ENCODE measurements around the gene TGIF1. TPM values are rescaled to one million over a fixed set of nuclear protein-coding genes. Genes with fewer than 3 reads are reported as not detected.

TGIF1 gene
- total RNA-seq, 1 experiment from 2014 or later = 279 TPM

DNA sequence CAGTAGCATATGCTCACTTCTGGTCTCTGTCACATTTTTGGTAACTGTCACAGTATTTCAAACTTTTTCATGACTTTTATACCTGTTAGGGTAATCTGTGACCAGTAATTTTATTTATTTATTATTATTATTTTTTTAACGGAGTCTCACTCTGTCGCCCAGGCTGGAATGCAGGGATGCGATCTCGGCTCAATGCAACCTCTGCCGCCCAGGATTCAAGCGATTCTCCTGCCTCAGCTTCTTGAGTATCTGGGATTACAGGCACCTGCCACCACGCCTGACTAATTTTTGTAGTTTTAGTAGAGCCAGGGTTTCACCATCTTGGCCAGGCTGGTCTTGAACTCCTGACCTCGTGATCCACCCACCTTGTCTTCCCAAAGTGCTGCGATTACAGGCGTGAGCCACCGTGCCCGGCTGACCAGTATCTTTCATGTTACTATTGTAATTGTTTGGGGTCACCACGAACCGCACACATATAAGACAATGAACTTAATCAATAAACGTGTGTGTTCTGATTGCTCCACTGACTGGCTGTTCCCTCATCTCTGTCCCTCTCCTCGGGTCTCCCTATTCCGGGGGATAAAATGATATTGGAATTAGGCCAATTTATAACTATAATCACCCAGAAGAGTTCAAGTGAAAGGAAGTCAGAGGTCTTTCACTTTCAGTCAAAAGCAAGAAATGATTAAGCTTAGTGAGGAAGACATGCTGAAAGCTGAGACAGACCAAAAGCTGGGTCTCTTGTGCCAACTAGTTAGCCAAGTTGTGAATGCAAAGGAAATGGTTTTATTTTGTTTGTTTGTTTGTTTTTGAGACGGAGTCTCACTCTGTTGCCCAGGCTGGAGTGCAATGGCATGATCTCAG is 22.9 kb downstream of the TGIF1 start:
- no peak for DNase-seq (ENCODE audit: low spot score)
- in situ Hi-C loops (cut with HindIII; ENCODE audit: low sequenced_read_pairs) = no loop called here

GRCh38 chr18:3478262-3478978 is 28.4 kb downstream of the TGIF1 start:
- peak; percentile 96 for DNase-seq (ENCODE audit: low spot score)
- in situ Hi-C loops (cut with HindIII; ENCODE audit: low sequenced_read_pairs) = no loop called here

GRCh38 chr18:3479978-3480509 is 30.1 kb downstream of the TGIF1 start:
- in situ Hi-C loops (cut with HindIII; ENCODE audit: low sequenced_read_pairs) = no loop called here
- DNase-seq (ENCODE audit: low spot score) = no peak

- in situ Hi-C loops (cut with HindIII; ENCODE audit: low sequenced_read_pairs) = no loop called here
- no peak for DNase-seq (ENCODE audit: low spot score)
Measured at GRCh38 chr18:3480827-3481573, 31.0 kb downstream of the TGIF1 start.

GRCh38 chr18:3481696-3482210 is 31.8 kb downstream of the TGIF1 start:
- DNase-seq (ENCODE audit: low spot score) = no peak
- in situ Hi-C loops (cut with HindIII; ENCODE audit: low sequenced_read_pairs) = no loop called here

DNA sequence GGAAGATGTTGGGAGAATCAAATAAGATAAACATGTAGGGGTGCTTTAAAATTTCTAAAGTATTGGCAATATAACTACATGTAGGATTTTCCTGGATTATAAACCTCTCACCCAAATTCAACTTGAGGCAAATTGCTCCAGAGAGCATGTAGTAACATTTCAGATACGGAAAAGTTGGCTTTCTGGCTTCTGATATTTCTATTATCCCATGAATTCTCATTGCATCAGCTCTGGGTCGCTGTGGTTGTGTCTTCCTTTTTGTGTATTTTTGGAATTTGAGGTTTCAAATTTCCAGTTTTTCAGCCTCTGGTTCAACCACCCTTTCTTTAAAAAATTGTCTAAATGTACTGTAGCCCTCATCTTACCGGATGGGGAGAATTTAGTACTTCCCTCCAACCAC is 32.3 kb downstream of the TGIF1 start:
- in situ Hi-C loops (cut with HindIII; ENCODE audit: low sequenced_read_pairs) = no loop called here
- DNase-seq (ENCODE audit: low spot score) = no peak

DNA sequence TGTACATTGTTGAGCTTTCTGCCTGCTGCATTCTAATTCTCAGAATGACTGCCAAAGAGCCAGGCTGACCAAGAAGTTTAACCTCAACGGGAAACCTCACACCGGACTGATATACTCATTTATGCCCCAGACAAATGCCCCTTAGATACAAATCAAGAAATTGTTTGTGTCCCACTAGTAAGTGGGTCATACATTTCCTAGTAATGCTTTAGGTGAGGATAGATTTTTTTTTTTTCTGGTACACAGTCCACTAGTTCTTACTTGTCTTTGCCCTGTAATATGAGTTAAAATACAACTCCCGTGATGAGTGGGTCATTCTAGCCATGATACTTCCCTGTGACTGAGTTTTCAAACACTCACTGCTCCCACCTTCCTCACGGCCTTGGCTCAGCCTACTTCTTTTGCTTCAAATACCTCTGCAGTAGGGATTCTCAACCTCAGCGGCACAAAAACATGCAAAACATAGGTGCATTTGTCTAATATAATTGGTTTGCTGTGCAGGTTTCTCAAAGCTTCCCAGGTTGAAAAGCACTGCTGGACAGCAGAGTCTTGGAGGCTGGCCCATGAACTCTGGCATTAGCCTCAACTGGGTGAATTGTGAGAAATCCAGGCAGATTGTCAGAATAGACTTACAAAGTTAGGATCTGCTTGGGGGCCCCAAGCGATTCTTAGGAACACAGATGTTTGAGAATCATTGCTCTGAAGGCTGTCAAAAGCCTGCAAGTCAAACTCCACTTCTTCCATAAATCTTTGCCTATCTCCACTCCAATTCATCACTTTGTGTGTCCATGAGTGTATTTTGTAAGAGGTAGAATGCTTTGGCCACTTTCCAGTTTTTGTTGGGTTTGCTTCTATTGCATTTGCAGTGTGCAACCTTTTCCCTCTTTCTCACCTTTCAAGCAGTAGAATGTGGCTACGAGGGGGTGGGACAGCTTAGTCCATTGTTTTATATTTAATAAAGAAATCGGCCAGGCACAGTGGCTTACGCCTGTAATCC is 35.5 kb downstream of the TGIF1 start:
- in situ Hi-C loops (cut with HindIII; ENCODE audit: low sequenced_read_pairs) = no loop called here
- DNase-seq (ENCODE audit: low spot score) = no peak

DNA sequence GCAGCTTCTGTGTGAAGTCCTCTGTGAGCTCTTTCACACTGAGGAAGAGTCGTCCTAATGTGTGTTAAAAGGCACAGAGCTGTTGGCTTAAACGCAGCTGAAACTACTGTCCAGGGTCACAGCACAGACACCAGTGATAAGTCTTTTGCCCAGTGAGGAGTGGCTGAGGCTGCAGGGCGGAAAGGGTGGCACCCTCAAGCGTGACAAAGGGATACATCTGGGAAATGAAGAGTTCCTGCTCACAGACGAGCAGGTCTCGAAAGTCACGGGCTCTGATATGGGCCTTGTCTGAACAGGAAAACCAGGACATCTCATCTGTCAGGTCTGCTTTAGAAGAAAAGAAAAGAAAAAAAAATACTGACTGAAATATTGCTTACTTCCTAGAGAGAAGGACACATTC is 36.5 kb downstream of the TGIF1 start:
- no peak for DNase-seq (ENCODE audit: low spot score)
- in situ Hi-C loops (cut with HindIII; ENCODE audit: low sequenced_read_pairs) = no loop called here

DNA sequence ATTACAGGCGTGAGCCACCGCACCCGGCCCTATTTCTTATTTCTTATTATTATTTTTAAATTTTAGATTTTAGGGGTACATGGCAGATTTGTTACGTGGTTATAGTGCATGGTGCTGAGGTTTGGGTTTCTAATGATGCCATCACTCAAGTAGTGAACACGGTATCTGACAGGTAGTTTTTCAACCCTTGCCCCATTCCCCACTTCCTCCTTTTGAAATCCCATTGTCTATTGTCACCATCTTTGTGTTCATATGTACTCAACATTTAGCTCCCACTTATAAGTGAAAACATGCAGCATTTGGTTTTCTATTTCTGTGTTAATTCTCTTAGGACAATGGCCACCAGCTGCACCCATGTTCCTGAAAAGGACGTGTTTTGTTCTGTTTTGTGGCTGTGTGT is 39.5 kb downstream of the TGIF1 start:
- no peak for DNase-seq (ENCODE audit: low spot score)
- in situ Hi-C loops (cut with HindIII; ENCODE audit: low sequenced_read_pairs) = no loop called here

DNA sequence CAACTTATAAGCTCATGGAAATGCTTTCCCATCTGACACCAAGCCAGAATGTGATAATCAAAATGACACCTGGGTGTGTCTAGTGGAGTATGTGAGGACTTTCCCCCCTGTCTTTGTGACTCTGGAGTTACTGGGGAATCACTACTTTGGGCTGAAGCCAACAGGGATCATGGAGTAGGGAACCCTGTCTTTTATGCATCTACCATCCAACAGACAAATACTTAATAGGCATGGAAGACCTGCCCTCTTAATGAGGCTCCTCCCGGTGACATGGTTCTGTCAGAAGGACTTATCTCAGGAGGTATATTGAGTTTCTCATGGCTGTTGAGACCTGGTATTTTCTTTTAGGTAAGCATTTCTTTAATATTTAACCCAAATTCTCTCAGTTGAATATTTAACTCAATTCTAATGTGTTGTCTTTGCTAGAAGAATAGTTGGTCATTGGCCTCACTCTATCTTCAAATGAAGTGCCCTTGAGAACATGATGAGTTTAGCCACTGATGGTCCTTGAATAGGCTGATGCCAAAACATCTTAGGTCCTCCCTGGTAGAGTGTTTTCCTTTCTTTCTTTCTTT is 42.1 kb downstream of the TGIF1 start:
- in situ Hi-C loops (cut with HindIII; ENCODE audit: low sequenced_read_pairs) = loop anchor here (10.0 kb wide), 1 partner anchor 93 kb away; no protein-coding TSS in a partner anchor
- no peak for DNase-seq (ENCODE audit: low spot score)

DNA sequence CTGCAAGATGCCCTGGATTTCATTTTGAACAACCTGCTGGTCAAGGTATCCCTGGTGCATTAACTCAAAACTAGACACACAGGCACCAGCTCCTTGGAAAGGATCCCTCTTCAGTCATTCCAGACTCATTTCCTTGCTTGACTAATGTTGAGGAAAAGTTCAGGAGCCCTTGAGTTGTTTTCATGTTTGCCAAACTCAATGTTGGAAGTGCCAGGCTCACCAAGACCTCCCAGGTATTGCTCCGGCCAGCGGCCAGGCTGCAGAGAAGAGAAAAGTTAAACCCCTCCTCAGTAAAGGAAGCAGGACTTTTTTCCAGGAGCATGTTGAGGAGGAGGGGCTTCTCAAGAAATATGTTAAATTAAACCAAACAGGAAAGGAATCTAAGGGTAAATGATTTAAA is 42.7 kb downstream of the TGIF1 start:
- in situ Hi-C loops (cut with HindIII; ENCODE audit: low sequenced_read_pairs) = loop anchor here (10.0 kb wide), 1 partner anchor 92 kb away; no protein-coding TSS in a partner anchor
- DNase-seq (ENCODE audit: low spot score) = no peak

- no peak for DNase-seq (ENCODE audit: low spot score)
- in situ Hi-C loops (cut with HindIII; ENCODE audit: low sequenced_read_pairs) = loop anchor here (10.0 kb wide), 1 partner anchor 91 kb away; no protein-coding TSS in a partner anchor
Measured at GRCh38 chr18:3493501-3494244, 43.7 kb downstream of the TGIF1 start.

- DNase-seq (ENCODE audit: low spot score) = no peak
- in situ Hi-C loops (cut with HindIII; ENCODE audit: low sequenced_read_pairs) = loop anchor here (10.0 kb wide), 1 partner anchor 91 kb away; no protein-coding TSS in a partner anchor
Measured at GRCh38 chr18:3494245-3494526, 44.2 kb downstream of the TGIF1 start.

- in situ Hi-C loops (cut with HindIII; ENCODE audit: low sequenced_read_pairs) = loop anchor here (10.0 kb wide), 1 partner anchor 90 kb away; no protein-coding TSS in a partner anchor
- no peak for DNase-seq (ENCODE audit: low spot score)
Measured at GRCh38 chr18:3494569-3494968, 44.6 kb downstream of the TGIF1 start.

DNA sequence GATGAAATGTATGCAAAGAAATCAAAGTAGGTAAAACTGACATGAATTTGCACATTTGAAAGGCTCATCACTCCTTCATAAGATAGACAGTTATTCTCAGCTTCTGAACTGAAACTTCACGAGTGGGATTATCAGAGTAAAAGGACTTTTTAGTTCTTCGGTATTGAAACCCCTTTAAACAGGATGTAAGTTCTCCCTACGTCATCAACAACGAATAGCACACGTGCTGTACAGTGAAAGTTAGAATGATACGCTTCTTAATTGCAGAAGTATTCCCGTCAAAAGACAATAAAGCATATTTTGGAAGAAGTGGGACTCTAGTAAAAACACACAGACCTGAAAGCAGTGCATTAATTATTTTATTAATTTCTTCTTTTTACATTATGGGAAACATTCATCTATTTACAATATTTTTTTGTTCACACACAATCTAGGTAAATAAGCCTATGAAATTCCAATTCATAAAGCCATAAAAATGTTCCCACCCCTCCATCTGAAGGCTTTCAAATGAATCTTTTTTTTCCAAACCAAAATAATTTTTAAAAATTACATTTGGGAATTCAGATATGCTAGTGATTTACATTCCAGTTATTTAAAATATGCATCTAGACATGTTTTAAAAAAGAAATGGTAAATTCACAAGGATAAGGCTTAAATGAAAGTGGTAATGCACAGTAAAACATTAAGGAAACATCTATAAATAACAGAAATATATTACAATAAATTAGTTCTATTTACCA is 45.9 kb downstream of the TGIF1 start:
- in situ Hi-C loops (cut with HindIII; ENCODE audit: low sequenced_read_pairs) = loop anchor here (10.0 kb wide), 1 partner anchor 89 kb away; no protein-coding TSS in a partner anchor
- DNase-seq (ENCODE audit: low spot score) = no peak

- in situ Hi-C loops (cut with HindIII; ENCODE audit: low sequenced_read_pairs) = loop anchor here (10.0 kb wide), 1 partner anchor 86 kb away; no protein-coding TSS in a partner anchor
- no peak for DNase-seq (ENCODE audit: low spot score)
Measured at GRCh38 chr18:3498698-3499471, 48.9 kb downstream of the TGIF1 start.

All from G401 (cell line).